Measurements from ENCODE around the gene SVEP1.

The SVEP1 gene

GRCh38 chr9:110329639-110330230 is 249.8 kb downstream of the SVEP1 start:
- in situ Hi-C loops (cut with HindIII; ENCODE audit: low sequenced_read_pairs): no loop called here

GRCh38 chr9:110328763-110329162 is 250.8 kb downstream of the SVEP1 start:
- in situ Hi-C loops (cut with HindIII; ENCODE audit: low sequenced_read_pairs): no loop called here

- in situ Hi-C loops (cut with HindIII; ENCODE audit: low sequenced_read_pairs): no loop called here
Observed at GRCh38 chr9:110327716-110328115, 251.8 kb downstream of the SVEP1 start.

GRCh38 chr9:110323818-110324217 is 255.7 kb downstream of the SVEP1 start:
- in situ Hi-C loops (cut with HindIII; ENCODE audit: low sequenced_read_pairs): loop anchor here (25.0 kb wide), 1 partner anchor 262 kb away; no protein-coding TSS in a partner anchor

- in situ Hi-C loops (cut with HindIII; ENCODE audit: low sequenced_read_pairs): loop anchor here (25.0 kb wide), 1 partner anchor 259 kb away; no protein-coding TSS in a partner anchor
Observed at GRCh38 chr9:110320651-110321445, 258.7 kb downstream of the SVEP1 start.

GRCh38 chr9:110319781-110320492 is 259.6 kb downstream of the SVEP1 start:
- in situ Hi-C loops (cut with HindIII; ENCODE audit: low sequenced_read_pairs): loop anchor here (25.0 kb wide), 1 partner anchor 258 kb away; no protein-coding TSS in a partner anchor

GRCh38 chr9:110317911-110318310 is 261.6 kb downstream of the SVEP1 start:
- in situ Hi-C loops (cut with HindIII; ENCODE audit: low sequenced_read_pairs): loop anchor here (25.0 kb wide), 1 partner anchor 256 kb away; no protein-coding TSS in a partner anchor

GRCh38 chr9:110316261-110317075 is 263.1 kb downstream of the SVEP1 start:
- in situ Hi-C loops (cut with HindIII; ENCODE audit: low sequenced_read_pairs): loop anchor here (25.0 kb wide), 1 partner anchor 254 kb away; no protein-coding TSS in a partner anchor

All from DLD1 (cell line).